K562 (cell line): ENCODE results near the gene ZSWIM4. TPM values are rescaled to one million over a fixed set of nuclear protein-coding genes. Genes with fewer than 3 reads are reported as not detected.

Experiments
- BACH1 ChIP-seq: fragments of 200-800 bp; sonication (Bioruptor generic); IDR thresholded peaks from 2 replicates; pipeline ENCODE4 v1.6.1; 2016; ENCODE audit warnings: missing genetic modification characterization, missing compliant biosample characterization
- CBFB ChIP-seq: sonication (generic); formaldehyde crosslinking; IDR thresholded peaks from 2 replicates; pipeline ENCODE4 v1.4.0; 2020; ENCODE audit warnings: mild to moderate bottlenecking, missing genetic modification reagents
- CLOCK ChIP-seq: fragments of 250-450 bp; sonication (Bioruptor Pico); IDR thresholded peaks from 2 replicates; pipeline ENCODE4 v1.4.0; 2020; ENCODE audit warnings: mild to moderate bottlenecking, moderate library complexity, borderline replicate concordance
- EGR1 ChIP-seq: fragments of 450-650 bp; conservative IDR thresholded peaks from 2 replicates; pipeline ENCODE4 v1.6.1; 2017; ENCODE audit warnings: mild to moderate bottlenecking
- FOS ChIP-seq: IDR thresholded peaks from 3 replicates; pipeline ENCODE4 v1.6.1; 2011; ENCODE audit not compliant: insufficient read length; ENCODE audit errors: extremely low read depth
- GATA2 ChIP-seq: sonication (generic); formaldehyde crosslinking; IDR thresholded peaks from 2 replicates; pipeline ENCODE4 v1.4.0; 2020; ENCODE audit warnings: mild to moderate bottlenecking, missing genetic modification reagents
- HDAC8 ChIP-seq: fragments of 450-650 bp; IDR thresholded peaks from 2 replicates; pipeline ENCODE4 v1.6.1; 2016; ENCODE audit warnings: mild to moderate bottlenecking, missing genetic modification characterization, moderate library complexity, missing compliant biosample characterization
- HDGF ChIP-seq: fragments of 450-650 bp; IDR thresholded peaks from 2 replicates; pipeline ENCODE4 v1.6.1; 2016
- KDM4B ChIP-seq, 2 experiments: fragments of 450-650 bp in 1 of 2; sonication (generic) in 1 of 2; IDR thresholded peaks; 2 replicates each; pipeline ENCODE4 v1.6.1; 2016 to 2017; ENCODE audit warnings: borderline replicate concordance in 2 of 2, antibody characterized with exemption in 1 of 2, low read depth in 1 of 2, mild to moderate bottlenecking in 1 of 2
- KLF16 ChIP-seq: IDR thresholded peaks from 2 replicates; pipeline ENCODE4 v1.6.1; 2016; ENCODE audit warnings: antibody characterized with exemption
- POLR2AphosphoS5 ChIP-seq: IDR thresholded peaks from 2 replicates; pipeline ENCODE4 v1.6.1; 2011; ENCODE audit warnings: mild to moderate bottlenecking, low read depth, low read length, moderate library complexity; ENCODE audit not compliant: control insufficient read depth, insufficient read depth
- RBFOX2 ChIP-seq: fragments of 200-400 bp; formaldehyde crosslinking; IDR thresholded peaks from 2 replicates; pipeline ENCODE4 v1.6.1; 2017; ENCODE audit warnings: low read depth, mild to moderate bottlenecking, low read length, moderate library complexity
- RBM15 ChIP-seq: fragments of 200-400 bp; formaldehyde crosslinking; IDR thresholded peaks from 2 replicates; pipeline ENCODE4 v1.6.1; 2018; ENCODE audit warnings: mild to moderate bottlenecking, low read length, moderate library complexity; ENCODE audit not compliant: insufficient read depth
- SIRT6 ChIP-seq: IDR thresholded peaks from one replicate; pipeline ENCODE4 v1.6.1; 2012; ENCODE audit warnings: low read depth, mild to moderate bottlenecking, control low read depth, inconsistent platforms, low read length, moderate library complexity
- SRF ChIP-seq, 2 experiments: fragments of 250-450, 450-650 bp in 1 of 2; sonication (Bioruptor Pico) in 1 of 2; sonication (generic) in 1 of 2; formaldehyde crosslinking; IDR thresholded peaks; 2 replicates each; pipeline versions ENCODE4 v1.5.0 to v1.5.1; 2020 to 2022; ENCODE audit warnings: mild to moderate bottlenecking in 1 of 2, missing genetic modification reagents in 1 of 2
- ZNF668 ChIP-seq: fragments of 250-450 bp; sonication (Bioruptor Pico); IDR thresholded peaks from 2 replicates; pipeline ENCODE4 v1.8.0; 2022; ENCODE audit warnings: mild to moderate bottlenecking, inconsistent platforms
- polyA plus RNA-seq, 8 experiments: library from polyadenylated mRNA; depleted of rRNA in 4 of 8; stranded (reverse) in 5 of 8; unstranded in 3 of 8; fragments of >200 nt; fragmentation: Nextera tagmentation in 2 of 8; fragmentation: Illumina TruSeq in 1 of 8; extraction: Ambion mirVana in 2 of 8; extraction: Trizol in 1 of 8; gene quantifications; 2 replicates each; pipeline versions ENCODE4 v1.2.1 to v1.2.3, GENCODE V29; 2011 to 2014; ENCODE audit warnings: inconsistent platforms in 1 of 8, missing spikeins in 1 of 8
- total RNA-seq, 7 experiments: library from RNA; depleted of rRNA in 6 of 7; stranded (reverse); fragments of >200 nt in 6 of 7; fragmentation: Illumina TruSeq in 2 of 7; extraction: Trizol in 2 of 7; gene quantifications; 2 replicates each; pipeline versions ENCODE4 v1.2.1 to v1.2.3, GENCODE V29; 2011 to 2021; ENCODE audit warnings: low replicate concordance in 1 of 7
- TF ChIP-seq, protein P1 (sequence below): IDR thresholded peaks from 3 replicates; pipeline ENCODE4 v1.6.1; 2011; ENCODE audit warnings: borderline replicate concordance, mild to moderate bottlenecking; ENCODE audit not compliant: insufficient read length, insufficient read depth
- TF ChIP-seq, protein P2 (sequence below): IDR thresholded peaks from 2 replicates; pipeline ENCODE4 v1.6.1; 2011; ENCODE audit warnings: borderline replicate concordance, low read depth, mild to moderate bottlenecking, moderate library complexity, low read length; ENCODE audit not compliant: insufficient read depth, poor library complexity, severe bottlenecking

The ZSWIM4 gene
- total and polyA plus RNA-seq, 9 of the 15 experiments (the other 6 are each of a cell fraction or from before 2014, with no cell fraction given), result 0.25 to 3.7 (median 0.79) TPM; not detected in 2

DNA sequence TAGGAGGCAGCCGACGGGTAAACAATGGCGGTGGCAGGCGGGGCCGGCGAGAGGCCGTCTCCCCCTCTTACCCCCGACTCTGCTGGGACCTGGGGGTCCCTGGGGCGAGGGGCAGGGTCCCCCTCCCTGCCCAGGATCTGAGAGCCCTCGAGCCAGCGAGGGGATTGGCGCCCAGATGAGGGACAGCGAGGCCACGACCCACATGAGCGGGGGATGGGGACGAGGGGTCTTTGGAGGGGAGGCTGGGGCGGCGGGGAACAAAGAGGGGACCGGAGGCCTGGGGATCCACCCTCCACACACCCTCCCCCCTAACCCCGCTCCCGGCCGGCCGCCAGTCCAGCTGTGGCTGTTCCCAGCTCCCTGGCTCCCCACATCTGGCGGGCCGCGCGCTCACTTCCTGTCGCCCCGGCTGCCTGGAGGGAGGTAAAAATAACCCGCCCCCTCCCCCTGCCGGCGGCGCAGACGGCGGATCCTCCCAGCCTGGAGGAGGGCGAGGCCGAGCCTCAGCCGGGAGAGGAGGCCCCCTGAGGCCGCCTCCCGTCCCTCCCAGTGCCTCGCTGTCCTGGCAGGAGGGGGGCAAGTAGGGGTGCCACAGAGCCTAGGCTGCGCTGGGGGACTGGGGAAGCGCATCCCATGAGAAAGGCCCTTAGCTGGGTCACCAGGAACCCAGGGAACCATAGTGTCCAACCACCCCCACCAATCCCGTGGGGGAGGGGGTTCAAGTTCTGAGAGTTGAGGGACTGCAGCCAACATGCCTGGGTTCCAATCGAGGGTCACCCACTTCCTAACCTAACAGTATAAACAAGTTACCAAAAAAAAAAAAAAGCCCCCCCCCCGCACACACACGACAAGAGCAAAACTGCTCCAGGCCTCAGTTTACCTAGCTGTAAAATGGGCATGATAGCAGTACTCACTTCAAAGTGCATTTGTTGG lies 52.4 kb downstream of the ZSWIM4 start (continued):
- TF ChIP-seq RBM15 (no peak), ZNF668 (CRISPR knock-in tag) (no peak), SIRT6 (no peak), KDM4B (IDR thresholded peaks at IDR 0.05; ENCODE audit: borderline replicate concordance in 2 of 2, low read depth in 1 of 2) (peak in 1 of 2 experiments; percentile 77; a peak in 1 of 4 replicates), HDGF (peak; percentile 93), CBFB (CRISPR knock-in tag) (no peak), EGR1 (peak; percentile 69), HDAC8 (no peak), BACH1 (tag) (no peak), GATA2 (CRISPR knock-in tag) (no peak), RBFOX2 (peak; percentile 92), POLR2AphosphoS5 (peak; percentile 86), KLF16 (peak; percentile 48; the same call in 1 of the 2 replicates), FOS (no peak), CLOCK (CRISPR knock-in tag) (no peak), SRF (CRISPR knock-in tag; IDR thresholded peaks at IDR 0.05) (0 out of 4 replicates have a peak, but pooled peaks of 1 of the 2 experiments have one; percentile 41)
- TF ChIP-seq, protein P1, sequence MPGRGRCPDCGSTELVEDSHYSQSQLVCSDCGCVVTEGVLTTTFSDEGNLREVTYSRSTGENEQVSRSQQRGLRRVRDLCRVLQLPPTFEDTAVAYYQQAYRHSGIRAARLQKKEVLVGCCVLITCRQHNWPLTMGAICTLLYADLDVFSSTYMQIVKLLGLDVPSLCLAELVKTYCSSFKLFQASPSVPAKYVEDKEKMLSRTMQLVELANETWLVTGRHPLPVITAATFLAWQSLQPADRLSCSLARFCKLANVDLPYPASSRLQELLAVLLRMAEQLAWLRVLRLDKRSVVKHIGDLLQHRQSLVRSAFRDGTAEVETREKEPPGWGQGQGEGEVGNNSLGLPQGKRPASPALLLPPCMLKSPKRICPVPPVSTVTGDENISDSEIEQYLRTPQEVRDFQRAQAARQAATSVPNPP, result no peak
- TF ChIP-seq, protein P2, sequence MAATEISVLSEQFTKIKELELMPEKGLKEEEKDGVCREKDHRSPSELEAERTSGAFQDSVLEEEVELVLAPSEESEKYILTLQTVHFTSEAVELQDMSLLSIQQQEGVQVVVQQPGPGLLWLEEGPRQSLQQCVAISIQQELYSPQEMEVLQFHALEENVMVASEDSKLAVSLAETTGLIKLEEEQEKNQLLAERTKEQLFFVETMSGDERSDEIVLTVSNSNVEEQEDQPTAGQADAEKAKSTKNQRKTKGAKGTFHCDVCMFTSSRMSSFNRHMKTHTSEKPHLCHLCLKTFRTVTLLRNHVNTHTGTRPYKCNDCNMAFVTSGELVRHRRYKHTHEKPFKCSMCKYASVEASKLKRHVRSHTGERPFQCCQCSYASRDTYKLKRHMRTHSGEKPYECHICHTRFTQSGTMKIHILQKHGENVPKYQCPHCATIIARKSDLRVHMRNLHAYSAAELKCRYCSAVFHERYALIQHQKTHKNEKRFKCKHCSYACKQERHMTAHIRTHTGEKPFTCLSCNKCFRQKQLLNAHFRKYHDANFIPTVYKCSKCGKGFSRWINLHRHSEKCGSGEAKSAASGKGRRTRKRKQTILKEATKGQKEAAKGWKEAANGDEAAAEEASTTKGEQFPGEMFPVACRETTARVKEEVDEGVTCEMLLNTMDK, result no peak
